T-helper 1 cell (primary cell): ENCODE data around the gene ENOX1.
A peak's percentile ranks its signal among the peaks of the same experiment; 100 is the strongest.
"Not testable (repeated sequence)": the region's sequence is repeated elsewhere in the genome, so short reads cannot be mapped to it uniquely, and the experiment has no call there.

Experiments
- DNase-seq, 5 donors: peaks; one replicate each; pipeline ENCODE4 v3.0.0-alpha.2; 2012 to 2020
- total RNA-seq, 4 donors: gene quantifications; one replicate each; lab custom pipeline; 2026; lab: John Stamatoyannopoulos, UW

Gene ENOX1
- 0 to 0.08 (median 0) reads per million in 4 donors for total RNA-seq

DNA sequence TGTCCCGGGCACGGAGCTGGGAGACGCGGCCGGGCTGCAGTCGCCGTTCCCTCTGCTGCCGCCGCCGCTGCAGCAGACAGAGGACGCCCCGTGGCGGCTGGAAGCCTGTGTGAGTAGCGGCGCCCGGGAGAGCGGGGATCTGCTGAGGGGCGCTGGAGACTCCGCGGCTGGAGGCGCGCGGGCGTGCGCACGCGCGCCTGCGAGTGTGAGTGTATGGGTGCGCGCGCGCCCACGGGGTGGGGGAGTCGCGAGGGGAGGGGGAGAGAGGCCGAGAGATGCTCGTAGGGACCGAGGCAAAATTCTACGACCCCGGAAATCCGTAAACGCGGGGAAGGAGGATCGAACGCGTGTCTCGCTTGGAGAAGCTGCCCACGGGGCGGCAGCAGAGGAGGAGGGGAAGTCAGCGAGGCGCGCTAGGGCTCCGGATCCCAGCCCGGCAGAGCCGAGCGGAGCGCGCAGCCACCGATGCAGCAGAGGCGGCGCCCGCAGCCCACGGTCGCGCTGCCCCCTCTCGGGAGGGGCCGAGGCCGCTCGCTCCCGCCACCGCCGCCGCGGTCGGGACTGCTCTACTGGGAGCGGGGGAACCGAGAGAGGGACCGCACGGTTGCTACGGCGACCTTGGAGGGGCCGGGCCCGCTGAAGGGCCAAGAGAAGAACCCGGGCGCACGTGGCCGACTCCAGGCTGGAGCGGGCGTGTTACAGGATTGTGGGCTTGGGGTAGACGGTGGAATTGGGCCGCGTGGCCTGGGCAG, at the start of gene ENOX1:
Gene ENOX1, minus strand, starts transcription at position 207 of the 752 bp plus-strand sequence.
- DNase-seq: peak in 3 of 5 donors; percentile 4 to 51 (median 12)

DNA sequence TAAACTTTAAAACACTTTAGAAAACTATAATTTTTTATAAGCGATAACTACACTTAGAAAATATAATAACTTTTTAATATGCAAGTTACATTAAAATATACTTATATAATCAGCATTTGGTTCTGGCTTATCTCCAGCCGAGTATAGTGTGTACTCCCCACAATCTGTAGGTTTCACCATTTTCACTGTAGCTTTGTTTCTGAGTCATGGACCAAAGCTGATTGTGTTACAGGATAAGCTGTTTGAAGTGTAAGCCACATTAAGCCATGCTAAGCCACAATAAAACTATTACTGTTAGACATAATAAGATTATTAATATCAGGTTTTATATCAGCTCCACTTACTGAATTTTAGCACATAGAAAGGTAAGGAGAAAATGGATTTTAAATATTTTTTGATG, 48.9 kb upstream of the ENOX1 start:
- DNase-seq: no peak

DNA sequence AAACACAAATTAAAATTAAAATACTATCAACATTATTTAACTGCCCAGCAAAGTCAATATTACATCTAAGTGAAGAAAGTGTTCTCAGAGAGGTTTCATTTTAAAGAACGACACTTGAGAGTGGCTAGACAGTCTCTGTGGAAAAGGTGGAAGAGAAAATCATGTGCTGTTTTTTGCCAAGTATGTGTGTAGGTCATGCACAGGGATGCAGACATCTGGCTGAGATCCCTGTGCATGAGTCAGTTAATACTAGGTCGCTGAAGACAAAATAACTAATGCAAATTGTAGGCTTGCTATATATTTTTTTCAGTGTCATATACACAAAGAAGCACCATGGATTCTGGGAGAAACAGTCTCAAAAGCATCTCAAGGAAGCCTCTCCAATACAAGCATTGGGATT, 44.3 kb upstream of the ENOX1 start:
- DNase-seq: no peak

DNA sequence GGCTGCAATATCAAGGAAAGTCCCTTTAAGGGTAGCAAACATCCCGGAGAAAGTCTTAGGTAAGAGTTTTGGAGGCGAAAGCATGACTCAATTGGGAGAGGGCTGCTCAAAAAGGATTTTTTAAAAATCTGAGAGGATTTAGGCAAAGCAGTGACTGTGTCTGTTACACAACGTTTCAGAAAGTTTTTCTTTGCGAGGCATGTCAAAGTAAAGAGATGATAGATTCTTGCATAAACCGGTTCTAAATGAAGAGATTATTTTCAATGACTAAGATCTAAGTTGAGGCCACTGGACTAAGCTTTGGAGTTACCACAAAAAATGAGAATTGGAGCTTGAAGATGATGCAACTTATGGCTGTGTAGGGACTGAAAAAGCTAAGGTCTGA, 43.7 kb upstream of the ENOX1 start:
- no peak for DNase-seq

DNA sequence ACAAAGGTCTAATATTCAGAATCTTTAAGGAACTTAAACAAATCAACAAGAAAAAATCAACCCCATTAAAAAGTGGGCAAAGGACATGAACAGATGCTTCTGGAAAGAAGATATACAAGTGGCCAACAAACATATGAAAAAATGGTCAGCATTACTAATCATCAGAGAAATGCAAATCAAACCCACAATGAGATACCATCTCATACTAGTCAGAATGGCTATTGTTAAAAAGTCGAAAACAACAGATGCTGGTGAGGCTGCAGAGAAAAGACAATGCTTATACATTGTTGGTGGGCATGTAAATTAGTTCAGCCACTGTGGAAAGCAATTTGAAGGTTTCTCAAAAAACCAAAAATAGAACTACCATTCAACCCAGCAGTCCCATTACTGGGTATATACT, 37.9 kb upstream of the ENOX1 start:
- not testable (repeated sequence) for DNase-seq

DNA sequence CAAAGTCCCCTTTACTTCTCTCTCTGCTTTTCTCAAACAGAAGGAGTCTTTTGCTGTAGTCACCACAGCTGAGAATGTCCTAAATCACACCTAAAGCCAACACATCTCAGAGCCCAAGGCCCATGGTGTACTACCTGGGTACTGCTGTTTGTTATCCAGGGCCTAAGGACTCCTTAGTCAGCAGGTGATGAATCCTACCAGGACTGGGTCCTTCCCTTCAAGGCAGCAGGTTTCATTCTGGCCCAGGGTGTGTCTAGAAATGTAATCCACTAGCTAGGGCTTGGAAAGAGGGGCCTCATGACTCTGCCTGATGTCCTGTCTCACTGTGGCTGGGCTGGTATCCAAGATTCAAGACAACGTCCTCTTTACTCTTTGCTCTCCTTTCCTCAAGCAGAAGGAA, 36.2 kb upstream of the ENOX1 start:
- DNase-seq: no peak

DNA sequence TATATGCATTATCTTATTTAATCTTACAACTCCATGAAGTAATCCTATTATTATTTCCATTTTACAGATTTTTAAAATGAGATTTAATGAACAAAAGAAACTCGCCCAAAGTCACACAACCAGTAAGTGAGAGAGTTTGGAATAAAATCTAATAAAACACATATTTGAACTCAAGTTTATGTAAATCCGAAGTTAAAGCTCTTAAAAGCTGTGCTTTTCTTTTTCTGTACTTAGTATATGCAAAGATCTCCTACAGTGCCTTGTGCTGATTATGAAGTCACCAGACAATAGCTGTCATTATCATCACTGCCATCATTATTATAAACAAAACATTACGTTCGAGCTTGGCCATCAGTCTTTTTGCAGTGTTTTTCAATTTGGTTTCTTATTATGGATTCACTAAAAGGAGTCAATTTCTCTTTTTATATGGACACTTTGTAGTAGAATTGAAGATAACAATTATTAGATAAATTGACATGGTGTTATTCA, 29.7 kb upstream of the ENOX1 start:
- no peak for DNase-seq

DNA sequence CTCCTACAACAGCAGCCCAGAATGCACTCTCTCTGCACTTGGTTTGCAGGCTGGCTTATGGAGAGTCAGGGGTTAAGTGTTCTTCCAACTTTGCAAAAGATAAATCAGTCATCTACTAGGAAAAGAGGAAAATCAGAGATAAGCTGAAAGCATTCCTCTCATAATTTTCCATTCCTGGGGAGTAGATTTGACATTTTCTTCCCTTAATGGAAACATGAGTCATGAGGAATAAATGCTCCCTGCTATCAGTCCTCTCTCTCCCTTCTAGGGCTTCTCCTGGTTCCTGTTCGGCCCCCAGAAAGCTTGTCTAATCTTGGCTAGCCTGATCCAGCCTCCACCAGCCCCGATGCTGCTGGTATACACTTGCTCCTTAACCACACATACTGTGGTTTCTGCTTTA, 28.4 kb upstream of the ENOX1 start:
- no peak for DNase-seq

DNA sequence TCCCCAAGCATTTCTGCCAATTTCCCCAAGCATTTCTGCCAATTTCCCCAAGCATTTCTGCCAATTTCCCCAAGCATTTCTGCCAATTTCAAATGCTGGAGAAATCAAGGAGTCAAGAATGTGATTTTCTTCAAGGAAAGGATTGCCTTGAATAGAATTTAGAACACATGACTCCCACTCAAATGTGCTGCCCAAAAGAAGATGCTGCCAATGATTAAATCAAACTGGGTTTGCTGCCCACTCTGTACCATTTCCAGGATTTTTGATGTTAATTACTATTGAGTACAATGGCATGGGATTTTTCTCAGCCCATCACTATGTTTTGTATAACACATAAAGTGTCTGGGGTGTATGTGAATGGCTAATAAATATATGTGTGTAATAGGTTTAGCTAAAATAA, 21.9 kb upstream of the ENOX1 start:
- DNase-seq: no peak

DNA sequence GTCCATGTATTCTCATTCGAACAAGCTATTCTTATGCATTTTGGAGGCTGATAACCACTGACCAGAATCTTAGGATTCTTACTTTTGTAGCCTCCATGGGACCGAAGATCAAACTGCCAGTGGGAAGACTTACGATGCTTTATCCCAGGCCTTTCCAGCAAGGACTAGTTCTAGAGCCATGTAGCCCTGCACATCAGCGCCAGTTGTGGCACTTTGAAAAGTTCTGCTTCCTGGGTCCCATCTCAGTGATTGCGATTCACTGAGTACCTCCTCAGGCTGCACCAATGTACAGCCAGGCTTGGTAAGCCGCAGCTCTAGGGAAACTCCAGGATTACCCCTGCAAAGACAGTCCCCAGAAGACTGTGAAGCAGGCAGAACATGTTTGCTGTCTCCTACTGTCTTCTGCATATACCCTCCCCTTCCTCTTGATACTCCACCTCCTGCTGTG, 18.9 kb upstream of the ENOX1 start:
- DNase-seq: no peak

DNA sequence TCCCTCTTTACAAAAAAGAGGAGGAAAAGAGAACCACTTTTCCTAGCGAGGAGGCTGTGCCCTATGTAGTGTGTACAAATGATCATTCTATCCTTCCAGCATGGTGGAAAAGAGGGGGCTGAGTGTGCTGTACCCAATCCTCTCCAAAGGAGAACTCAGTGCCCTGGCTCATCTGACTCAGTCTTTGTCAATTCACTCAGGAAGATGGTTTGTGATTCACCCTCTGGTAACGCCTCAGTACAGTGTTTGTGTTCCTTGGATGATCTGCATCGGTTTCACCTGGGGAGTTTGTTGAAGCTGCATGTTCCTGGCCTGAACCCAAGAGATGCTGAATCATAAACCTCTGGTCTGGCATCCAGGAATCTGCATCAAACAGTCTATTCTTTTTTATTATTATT, 18.3 kb upstream of the ENOX1 start:
- DNase-seq: peak in 1 of 5 donors; percentile 35

DNA sequence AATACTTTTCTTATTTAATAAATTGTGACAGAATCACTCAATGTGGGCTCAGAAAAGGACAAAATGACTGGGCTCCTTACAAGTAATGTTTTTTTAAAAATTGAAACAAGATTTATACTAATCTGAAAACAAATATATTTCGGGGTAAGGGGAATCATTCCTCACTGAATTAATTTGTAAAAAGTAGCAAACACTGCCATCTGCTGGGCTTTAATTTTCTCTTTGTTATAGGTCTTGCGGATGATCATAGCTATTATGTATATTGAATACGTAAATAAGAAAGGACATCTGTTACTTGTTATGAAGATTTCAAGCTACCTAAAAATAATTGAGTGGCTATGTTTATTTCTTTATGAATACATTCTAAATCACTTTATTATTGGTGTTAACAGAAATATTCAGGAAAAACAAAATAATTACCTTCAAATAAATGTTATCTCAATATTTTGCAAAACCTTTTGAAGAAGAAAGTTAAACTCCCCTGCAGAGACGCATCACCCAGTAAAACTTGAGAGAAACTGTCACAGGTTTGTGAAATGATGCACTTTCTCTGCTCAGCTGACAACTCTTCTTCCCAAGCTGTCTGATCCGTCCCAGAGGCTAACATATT, 17.8 kb upstream of the ENOX1 start:
- DNase-seq: peak in 1 of 5 donors; percentile 53

DNA sequence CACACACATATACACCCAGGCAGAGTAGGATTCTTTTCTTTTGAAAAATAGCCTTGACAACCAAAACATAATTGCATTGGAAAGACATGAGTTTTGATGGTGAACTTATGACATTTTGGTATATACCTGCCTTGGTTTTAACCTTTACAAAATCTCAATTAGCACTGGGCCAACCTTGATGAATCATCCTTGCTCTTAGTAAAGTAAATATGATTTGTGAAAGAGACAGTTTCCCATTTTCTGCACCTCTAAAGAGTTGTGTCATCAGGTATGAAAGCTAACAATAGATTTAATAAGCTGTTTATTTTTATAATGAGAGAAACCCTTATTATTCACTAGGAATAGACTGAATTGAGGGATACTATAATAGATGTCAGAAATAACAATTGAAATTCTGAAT, 15.7 kb upstream of the ENOX1 start:
- no peak for DNase-seq

DNA sequence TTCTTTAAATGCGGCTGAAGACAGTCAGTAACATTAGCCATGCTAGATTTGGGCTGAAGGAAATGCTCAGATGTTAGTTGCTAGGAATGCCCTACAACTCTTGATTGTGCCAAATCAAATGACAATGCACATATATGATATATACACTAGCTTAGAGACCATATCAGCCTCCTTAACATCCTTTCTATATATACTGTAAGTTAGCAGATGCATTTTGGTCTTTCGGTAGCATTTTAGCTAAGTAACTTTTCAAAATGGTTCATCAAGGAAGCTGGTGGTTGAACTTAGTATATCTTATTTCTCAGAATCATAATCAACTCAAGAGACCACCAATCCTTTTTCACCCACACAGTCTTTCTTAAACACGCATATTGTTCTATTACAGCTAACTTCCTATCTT, 14.1 kb upstream of the ENOX1 start:
- peak in 1 of 5 donors; percentile 45 for DNase-seq

DNA sequence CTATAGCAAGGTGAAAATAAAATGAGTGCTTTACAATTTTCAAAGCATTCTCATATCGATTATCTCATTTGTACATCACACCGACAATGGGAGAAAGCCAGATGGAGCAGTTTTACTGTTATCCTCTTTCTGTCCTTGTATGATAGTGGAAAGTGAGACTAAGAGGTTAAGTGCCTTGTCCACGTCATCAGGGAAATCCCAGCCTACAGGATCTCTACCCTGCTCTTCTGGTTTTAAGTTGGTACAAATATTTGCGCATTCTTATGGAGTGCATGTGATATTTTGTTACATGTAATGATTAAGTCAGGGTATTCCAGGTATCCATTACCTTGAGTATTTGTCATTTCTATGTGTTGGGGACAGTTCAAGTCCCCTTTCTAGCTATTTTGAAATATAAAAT, 12.4 kb upstream of the ENOX1 start:
- DNase-seq: peak in 1 of 5 donors; percentile 31

DNA sequence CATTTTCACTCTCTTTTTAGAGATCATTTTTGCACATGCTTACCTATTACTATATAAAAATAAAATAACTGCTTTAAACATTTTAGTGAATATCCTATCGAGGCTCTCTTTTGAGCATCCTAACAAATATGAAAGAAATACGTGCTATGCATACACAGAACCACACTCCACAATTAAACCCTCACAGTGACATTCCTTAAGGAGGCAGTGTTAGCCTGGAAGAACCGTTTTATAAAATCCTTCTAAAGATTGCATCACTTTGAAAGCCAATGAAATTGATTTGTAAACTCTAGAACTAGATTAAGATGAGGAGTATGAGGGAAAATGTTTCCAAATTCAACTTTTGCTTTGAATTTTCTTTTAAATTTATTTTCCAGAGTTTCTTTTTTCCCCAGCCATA, 11.1 kb upstream of the ENOX1 start:
- no peak for DNase-seq

DNA sequence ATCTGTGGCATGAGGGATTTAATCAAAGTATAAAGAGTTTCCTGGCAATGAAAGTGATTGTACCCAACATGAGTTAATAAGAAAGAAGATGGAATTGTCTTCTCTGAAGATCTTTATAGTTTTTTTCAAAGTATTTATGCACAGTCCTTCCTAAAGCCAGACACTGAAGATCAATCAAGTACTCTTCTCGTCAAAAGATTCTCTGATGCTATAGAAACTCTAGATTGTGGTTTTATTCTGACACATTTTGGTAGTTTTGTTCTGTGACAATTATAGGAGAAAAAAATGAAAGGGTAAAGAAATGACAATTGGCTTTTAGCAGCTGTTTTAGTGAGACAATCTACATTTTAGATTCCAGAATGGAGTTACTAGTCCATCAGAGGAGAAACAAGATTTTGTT, 10.4 kb upstream of the ENOX1 start:
- peak in 1 of 5 donors; percentile 56 for DNase-seq

DNA sequence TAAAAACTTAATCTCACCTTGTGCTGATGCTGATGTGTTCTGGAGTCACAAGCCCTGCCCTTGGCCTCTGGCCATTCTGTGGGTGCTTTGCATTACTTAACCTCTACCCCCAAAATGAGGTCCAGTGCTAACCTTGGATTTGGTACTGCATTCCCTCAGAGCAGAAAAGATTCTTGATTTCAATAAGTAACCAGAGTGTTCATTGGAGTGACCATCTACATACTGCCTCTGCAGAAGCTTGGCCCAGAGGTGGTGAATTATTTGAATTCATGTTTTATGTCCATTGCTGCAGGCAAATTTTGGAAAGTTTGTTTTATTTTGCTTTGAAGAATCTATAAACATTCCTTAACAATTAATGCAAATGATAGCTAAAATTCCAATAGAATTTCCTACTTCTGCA, 7.6 kb upstream of the ENOX1 start:
- no peak for DNase-seq

DNA sequence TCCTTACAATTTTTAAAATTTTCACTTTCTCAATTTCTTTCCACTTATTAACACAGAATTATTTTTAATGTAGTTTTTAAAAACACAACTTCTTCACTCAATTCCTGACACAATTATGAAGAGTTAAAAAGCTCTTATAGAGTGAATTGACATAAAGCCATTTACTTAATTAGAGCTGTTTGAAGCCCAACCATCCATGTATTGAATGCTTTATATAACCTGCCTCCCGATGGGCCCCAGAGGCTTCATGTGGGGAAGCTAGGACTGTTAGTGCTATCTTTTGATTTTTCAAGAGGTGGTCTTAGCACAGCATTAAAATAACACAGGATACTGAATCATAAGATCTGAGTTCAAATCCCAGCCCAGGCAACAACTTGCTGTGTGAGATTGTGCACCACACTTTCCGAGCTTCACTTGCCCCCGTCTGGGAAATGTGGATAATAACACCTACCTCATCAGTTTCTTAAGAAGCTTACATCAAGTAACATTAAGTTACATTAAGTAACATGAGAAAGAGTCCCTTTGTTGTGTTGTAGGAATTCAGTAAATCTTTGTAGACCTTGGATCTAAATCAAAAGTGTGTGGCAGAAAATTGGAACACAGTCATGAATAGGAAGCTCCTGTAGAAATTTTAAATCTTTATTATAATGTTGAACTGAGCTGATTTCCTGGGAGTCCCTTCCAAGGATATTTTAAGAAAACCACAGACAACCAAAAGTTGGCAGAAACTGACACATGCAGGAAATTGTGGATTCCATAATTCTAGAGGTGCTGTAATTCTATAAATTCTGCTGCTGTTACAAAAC, 5.5 kb upstream of the ENOX1 start:
- no peak for DNase-seq

DNA sequence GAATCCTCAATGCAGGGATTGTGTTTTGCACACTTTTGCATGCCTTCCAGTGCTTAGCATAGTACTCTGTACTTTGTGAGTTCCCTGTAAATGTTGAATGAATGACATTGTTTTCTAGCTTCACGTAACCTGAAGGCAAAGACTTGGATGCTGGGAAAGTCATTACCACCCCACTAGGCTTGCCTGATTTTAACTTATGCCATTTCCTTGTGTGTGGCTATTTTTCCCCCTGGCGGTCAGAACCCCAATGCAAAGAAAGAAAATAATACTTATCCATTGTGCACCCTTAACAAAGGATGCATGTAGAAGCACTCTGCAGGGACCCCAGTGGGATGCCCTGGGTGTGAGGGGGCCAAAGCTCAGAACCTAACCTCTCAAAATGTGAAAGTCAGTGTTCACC, 1.2 kb upstream of the ENOX1 start:
- DNase-seq: no peak

DNA sequence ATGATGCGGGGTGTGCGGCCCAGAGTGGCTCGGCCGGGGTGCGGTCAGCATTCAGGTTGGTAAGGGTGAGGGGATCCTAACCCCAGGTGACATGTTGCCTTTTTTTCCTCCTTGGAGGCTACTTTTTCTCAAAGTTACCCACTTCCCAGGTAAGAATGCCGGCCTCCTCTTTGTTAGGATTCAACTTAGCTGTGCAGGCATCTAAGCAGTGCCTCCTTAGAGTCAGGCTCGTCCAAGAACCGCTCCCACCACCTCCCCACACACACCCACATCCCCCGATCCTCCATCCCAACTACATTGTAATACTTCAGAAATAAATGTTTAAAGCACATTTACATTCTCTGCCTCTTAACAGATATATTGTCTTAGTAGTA, 733 bp upstream of the ENOX1 start:
- no peak for DNase-seq

DNA sequence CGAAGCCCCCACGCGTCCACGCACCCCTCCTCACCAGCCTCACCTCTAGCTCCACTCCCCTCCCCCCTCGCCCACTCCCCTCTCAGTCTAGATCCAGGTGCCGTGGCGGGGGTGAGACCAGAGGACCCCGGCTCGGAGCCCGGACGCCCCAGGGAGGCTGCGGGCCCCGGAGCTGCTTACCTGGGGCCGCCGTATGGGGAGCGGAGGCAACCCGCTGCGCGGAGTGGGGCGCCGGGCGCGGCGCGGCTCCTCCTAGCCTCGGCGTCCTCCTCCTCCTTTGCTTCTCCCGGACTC, 353 bp downstream of the ENOX1 start:
- DNase-seq: no peak

DNA sequence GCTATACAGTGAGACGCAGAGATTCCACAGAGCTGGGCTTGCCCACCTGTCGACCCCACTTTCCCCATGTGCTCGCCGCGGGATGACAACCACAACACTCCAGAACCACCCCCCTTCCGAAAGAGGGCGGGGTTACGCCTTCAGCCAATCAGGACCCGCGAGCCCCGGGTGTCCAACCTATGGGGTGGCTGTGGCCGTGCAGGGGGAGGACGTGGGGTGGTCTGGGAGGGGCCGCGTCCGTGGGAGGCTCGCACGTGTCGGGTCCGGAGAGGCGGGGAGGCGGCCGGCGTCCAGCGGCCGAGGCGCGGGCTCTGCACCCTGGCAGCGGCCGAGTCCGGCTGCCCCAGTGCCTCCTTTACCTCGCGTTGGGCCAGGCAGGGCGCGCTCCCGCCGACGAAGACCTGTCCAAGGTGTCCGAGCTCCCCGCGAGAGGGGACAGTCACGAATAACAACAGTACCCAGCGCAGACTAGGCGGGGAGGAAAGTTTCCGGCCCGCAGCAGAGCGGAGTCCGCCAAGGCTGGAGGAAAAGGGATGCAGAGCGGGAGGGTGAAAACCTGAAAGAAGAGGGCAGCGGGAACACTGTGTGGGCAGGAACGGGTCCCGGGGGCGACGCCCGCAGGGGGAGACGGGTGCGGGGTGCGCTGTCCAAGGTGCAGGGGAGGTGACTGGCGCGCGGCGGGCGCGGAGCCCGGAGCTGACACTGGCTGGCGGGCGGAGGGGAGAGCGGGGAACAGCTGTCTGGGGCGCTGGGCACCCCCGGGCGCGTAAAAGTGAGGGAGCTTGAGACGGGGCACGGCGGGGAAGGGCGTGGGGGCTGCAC, 911 bp downstream of the ENOX1 start:
- DNase-seq: peak in 1 of 5 donors; percentile 1
